Measurements from ENCODE around the gene ARHGEF12.

The ARHGEF12 gene

GRCh38 chr11:120390585-120390922 is 54.3 kb downstream of the ARHGEF12 start:
- H3K9ac ChIP-seq (ENCODE audit: low read length) = no peak overlapping the region
- 0 out of 2 replicates have a peak, but pooled peaks cover 4% of the 10 kb centered on the region for H3K36me3 ChIP-seq (ENCODE audit: low read length)
- H3K27ac ChIP-seq (ENCODE audit: low read depth, low read length) = no peak overlapping the region
- H2AFZ ChIP-seq (ENCODE audit: low read depth, low read length, severe bottlenecking) = no peak overlapping the region
- no peaks in the 10 kb centered on the region for H3K79me2 ChIP-seq (ENCODE audit: insufficient read depth, low read length)
- H3F3A ChIP-seq (ENCODE audit: insufficient read depth) = no peaks in the 10 kb centered on the region
- H3K4me3 ChIP-seq (ENCODE audit: insufficient read depth, low read length, poor library complexity, severe bottlenecking) = no peak overlapping the region
- no peak overlapping the region for H3K4me2 ChIP-seq (ENCODE audit: low read depth, low read length, poor library complexity, severe bottlenecking)
- H3K9me2 ChIP-seq (replicated peaks; ENCODE audit: insufficient read depth, low read length) = no peaks in the 10 kb centered on the region
- H3K9me3 ChIP-seq (ENCODE audit: insufficient read depth, low read length) = 0 out of 2 replicates have a peak, but pooled peaks cover 3% of the 10 kb centered on the region
- H4K20me1 ChIP-seq (ENCODE audit: low read depth, low read length) = peaks cover 40% of the 10 kb centered on the region
- TF ChIP-seq EZH2phosphoT487 (conservative IDR thresholded peaks at IDR 0.05; ENCODE audit: low read length) = no peak
- TF ChIP-seq, protein P1, sequence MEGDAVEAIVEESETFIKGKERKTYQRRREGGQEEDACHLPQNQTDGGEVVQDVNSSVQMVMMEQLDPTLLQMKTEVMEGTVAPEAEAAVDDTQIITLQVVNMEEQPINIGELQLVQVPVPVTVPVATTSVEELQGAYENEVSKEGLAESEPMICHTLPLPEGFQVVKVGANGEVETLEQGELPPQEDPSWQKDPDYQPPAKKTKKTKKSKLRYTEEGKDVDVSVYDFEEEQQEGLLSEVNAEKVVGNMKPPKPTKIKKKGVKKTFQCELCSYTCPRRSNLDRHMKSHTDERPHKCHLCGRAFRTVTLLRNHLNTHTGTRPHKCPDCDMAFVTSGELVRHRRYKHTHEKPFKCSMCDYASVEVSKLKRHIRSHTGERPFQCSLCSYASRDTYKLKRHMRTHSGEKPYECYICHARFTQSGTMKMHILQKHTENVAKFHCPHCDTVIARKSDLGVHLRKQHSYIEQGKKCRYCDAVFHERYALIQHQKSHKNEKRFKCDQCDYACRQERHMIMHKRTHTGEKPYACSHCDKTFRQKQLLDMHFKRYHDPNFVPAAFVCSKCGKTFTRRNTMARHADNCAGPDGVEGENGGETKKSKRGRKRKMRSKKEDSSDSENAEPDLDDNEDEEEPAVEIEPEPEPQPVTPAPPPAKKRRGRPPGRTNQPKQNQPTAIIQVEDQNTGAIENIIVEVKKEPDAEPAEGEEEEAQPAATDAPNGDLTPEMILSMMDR (IDR thresholded peaks at IDR 0.05; ENCODE audit: insufficient read depth, low read length, poor library complexity, severe bottlenecking) = no peak
- no peaks in the 10 kb centered on the region for H3K27me3 ChIP-seq (ENCODE audit: low read length)

DNA sequence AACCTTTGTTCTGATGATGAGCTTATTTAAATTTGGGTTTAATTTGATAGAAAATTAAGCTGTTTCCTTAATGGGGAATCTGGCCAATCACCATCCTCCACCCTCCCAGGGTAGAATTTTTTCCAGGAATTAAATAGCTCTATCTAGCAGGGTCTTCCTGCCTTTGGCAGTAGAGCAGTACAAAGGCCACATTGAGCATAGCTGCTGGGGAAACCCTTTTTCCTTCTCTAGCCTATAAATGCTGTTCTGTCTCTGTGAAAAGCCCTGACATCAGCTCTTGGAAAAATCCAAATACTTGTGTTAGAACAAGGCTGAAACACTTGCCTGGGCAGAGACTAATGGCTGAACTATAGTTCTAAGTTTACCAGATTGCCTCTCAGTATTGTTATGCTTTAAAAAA is 55.1 kb downstream of the ARHGEF12 start:
- H3K9ac ChIP-seq (ENCODE audit: low read length) = no peak overlapping the region

DNA sequence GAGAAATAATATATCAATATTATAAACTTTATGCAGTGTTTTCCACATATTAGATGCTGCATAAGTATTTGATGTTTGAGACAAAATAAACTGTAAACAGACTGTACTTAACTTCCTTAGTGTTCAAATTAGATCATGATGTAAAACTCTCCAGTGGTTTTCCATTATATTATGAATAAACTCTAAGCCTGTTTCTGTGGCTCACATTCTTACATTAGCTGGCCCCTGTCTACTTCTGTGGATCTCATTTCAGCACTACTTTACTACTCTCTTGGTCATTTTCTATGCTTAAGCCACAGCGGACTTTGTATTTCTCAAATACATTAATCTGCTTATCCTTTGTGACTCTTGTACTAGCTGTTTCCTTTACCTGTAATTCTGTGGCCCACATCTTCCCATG is 55.6 kb downstream of the ARHGEF12 start:
- Histone ChIP-seq H3K79me2 (ENCODE audit: insufficient read depth, low read length) (no peaks in the 10 kb centered on the region), H3K9me3 (ENCODE audit: insufficient read depth, low read length) (0 out of 2 replicates have a peak, but pooled peaks cover 3% of the 10 kb centered on the region)

More for the DNA sequence above, 55.1 kb downstream of the ARHGEF12 start:
- no peaks in the 10 kb centered on the region for H3F3A ChIP-seq (ENCODE audit: insufficient read depth)
- H2AFZ ChIP-seq (ENCODE audit: low read depth, low read length, severe bottlenecking) = no peak overlapping the region
- 0 out of 2 replicates have a peak, but pooled peaks cover 4% of the 10 kb centered on the region for H3K36me3 ChIP-seq (ENCODE audit: low read length)
- no peaks in the 10 kb centered on the region for H3K27me3 ChIP-seq (ENCODE audit: low read length)
- peaks cover 38% of the 10 kb centered on the region for H4K20me1 ChIP-seq (ENCODE audit: low read depth, low read length)
- no peak overlapping the region for H3K4me2 ChIP-seq (ENCODE audit: low read depth, low read length, poor library complexity, severe bottlenecking)
- no peaks in the 10 kb centered on the region for H3K9me2 ChIP-seq (replicated peaks; ENCODE audit: insufficient read depth, low read length)
- H3K9me3 ChIP-seq (ENCODE audit: insufficient read depth, low read length) = 0 out of 2 replicates have a peak, but pooled peaks cover 3% of the 10 kb centered on the region
- H3K27ac ChIP-seq (ENCODE audit: low read depth, low read length) = no peak overlapping the region
- no peak overlapping the region for H3K4me3 ChIP-seq (ENCODE audit: insufficient read depth, low read length, poor library complexity, severe bottlenecking)
- no peak for TF ChIP-seq EZH2phosphoT487 (conservative IDR thresholded peaks at IDR 0.05; ENCODE audit: low read length)
- TF ChIP-seq, protein P1 (IDR thresholded peaks at IDR 0.05; ENCODE audit: insufficient read depth, low read length, poor library complexity, severe bottlenecking) = no peak
- no peaks in the 10 kb centered on the region for H3K79me2 ChIP-seq (ENCODE audit: insufficient read depth, low read length)

More for the DNA sequence above, 55.6 kb downstream of the ARHGEF12 start:
- H3K27ac ChIP-seq (ENCODE audit: low read depth, low read length) = no peak overlapping the region
- no peaks in the 10 kb centered on the region for H3K27me3 ChIP-seq (ENCODE audit: low read length)
- no peak overlapping the region for H2AFZ ChIP-seq (ENCODE audit: low read depth, low read length, severe bottlenecking)
- H3K36me3 ChIP-seq (ENCODE audit: low read length) = 0 out of 2 replicates have a peak, but pooled peaks cover 4% of the 10 kb centered on the region
- H3K9ac ChIP-seq (ENCODE audit: low read length) = no peak overlapping the region
- no peaks in the 10 kb centered on the region for H3K9me2 ChIP-seq (replicated peaks; ENCODE audit: insufficient read depth, low read length)
- no peaks in the 10 kb centered on the region for H3F3A ChIP-seq (ENCODE audit: insufficient read depth)
- no peak overlapping the region for H3K4me2 ChIP-seq (ENCODE audit: low read depth, low read length, poor library complexity, severe bottlenecking)
- no peak overlapping the region for H3K4me3 ChIP-seq (ENCODE audit: insufficient read depth, low read length, poor library complexity, severe bottlenecking)
- TF ChIP-seq, protein P1 (IDR thresholded peaks at IDR 0.05; ENCODE audit: insufficient read depth, low read length, poor library complexity, severe bottlenecking) = no peak
- no peak for TF ChIP-seq EZH2phosphoT487 (conservative IDR thresholded peaks at IDR 0.05; ENCODE audit: low read length)
- peaks cover 35% of the 10 kb centered on the region for H4K20me1 ChIP-seq (ENCODE audit: low read depth, low read length)
